Glutamatergic neuron (in vitro differentiated cells): ENCODE data around the gene HES7. TPM values are rescaled to one million over a fixed set of nuclear protein-coding genes. Genes with fewer than 3 reads are reported as not detected.

ENCODE experiments used
- DNase-seq: peaks from one replicate; pipeline ENCODE4 v3.0.0; 2022
- H3K27ac Mint-ChIP-seq: one replicate; pipeline ENCODE4 v1.8.0; 2020; ENCODE audit warnings: mild to moderate bottlenecking, mixed read lengths, inconsistent platforms; ENCODE audit not compliant: unreplicated experiment
- H3K27me3 Mint-ChIP-seq: one replicate; pipeline ENCODE4 v1.8.0; 2020; ENCODE audit warnings: mild to moderate bottlenecking, moderate library complexity, mixed read lengths, inconsistent platforms; ENCODE audit not compliant: unreplicated experiment
- H3K36me3 Mint-ChIP-seq: one replicate; pipeline ENCODE4 v1.8.0; 2020; ENCODE audit warnings: mild to moderate bottlenecking, mixed read lengths, inconsistent platforms; ENCODE audit not compliant: unreplicated experiment
- H3K4me1 Mint-ChIP-seq: one replicate; pipeline ENCODE4 v1.8.0; 2020; ENCODE audit warnings: mild to moderate bottlenecking, low read depth, mixed read lengths, inconsistent platforms; ENCODE audit not compliant: unreplicated experiment
- H3K4me3 Mint-ChIP-seq: one replicate; pipeline ENCODE4 v1.8.0; 2020; ENCODE audit warnings: mild to moderate bottlenecking, mixed read lengths, inconsistent platforms; ENCODE audit not compliant: unreplicated experiment
- H3K9me3 Mint-ChIP-seq: one replicate; pipeline ENCODE4 v1.8.0; 2020; ENCODE audit warnings: mild to moderate bottlenecking, moderate library complexity, mixed read lengths, inconsistent platforms; ENCODE audit not compliant: unreplicated experiment
- CTCF ChIP-seq: fragments of 200-600 bp; sonication (generic); IDR thresholded peaks from one replicate; pipeline ENCODE4 v1.5.0; 2021; ENCODE audit not compliant: partially characterized antibody, unreplicated experiment
- total RNA-seq: library from RNA; stranded (reverse); fragmentation: NEBNext Ultra II Directional; extraction: Animal tissue kit (Norgen Biotek cat#: 25700); gene quantifications from one replicate; pipeline ENCODE4 v1.2.1, GENCODE V29; 2021; ENCODE audit not compliant: unreplicated experiment

The HES7 gene
- total RNA-seq, 1 donor from 2014 or later: 2.2 TPM

- H3K4me3 Mint-ChIP-seq: no peak overlapping the region
- no peak for TF ChIP-seq CTCF
- peaks cover 5% of the 10 kb centered on the region for H3K27me3 Mint-ChIP-seq
- DNase-seq: no peak
- H3K27ac Mint-ChIP-seq: no peak overlapping the region
- H3K4me1 Mint-ChIP-seq: no peaks in the 10 kb centered on the region
- no peaks in the 10 kb centered on the region for H3K36me3 Mint-ChIP-seq
- peaks cover 4% of the 10 kb centered on the region for H3K9me3 Mint-ChIP-seq
Measured at GRCh38 chr17:8144401-8145231, 20.7 kb upstream of the HES7 start.

DNA sequence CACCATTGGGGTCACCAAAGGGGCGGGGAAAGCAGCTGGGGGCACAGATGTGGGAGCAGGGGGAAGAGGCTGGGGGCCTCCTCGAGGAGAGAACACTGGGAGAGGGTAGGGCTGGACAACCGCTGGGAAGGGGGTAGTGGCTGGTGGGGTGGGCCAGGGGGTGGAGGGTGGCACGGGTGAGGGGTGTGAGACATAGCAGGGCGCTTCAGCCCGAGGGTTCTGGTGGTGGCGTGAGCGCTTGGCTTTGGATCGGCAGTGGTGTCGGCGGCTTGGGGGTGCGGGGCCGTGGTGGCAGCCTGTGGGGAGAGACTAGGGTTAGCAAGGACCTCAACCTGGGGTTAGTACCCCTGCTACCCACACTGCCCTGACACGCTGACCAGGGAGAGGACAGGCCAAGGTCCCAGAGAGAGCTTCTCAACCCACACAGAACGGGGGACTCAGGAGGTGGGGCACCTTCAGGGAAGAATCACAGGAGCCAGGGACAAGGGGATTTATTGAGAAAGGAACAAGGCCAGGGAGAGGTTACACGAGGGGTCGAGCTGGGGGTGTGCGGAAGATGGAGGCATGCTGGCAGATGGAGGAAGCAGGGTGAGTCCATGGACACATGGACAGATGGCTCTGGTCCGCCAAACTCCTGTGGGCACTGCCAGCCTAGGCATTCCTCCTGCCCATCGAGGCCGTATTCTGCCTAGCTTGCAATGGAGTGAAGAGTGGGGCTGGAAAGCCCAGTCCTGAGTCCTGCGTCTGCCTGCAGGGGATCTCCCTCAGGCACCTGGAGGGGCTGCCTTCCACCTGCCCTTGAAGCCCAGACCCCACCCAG is 19.9 kb upstream of the HES7 start:
- no peak for DNase-seq
- Mint-ChIP-seq H3K27ac (no peak overlapping the region), H3K9me3 (peaks cover 4% of the 10 kb centered on the region), H3K4me1 (peaks cover 2% of the 10 kb centered on the region), H3K4me3 (no peak overlapping the region), H3K36me3 (no peaks in the 10 kb centered on the region), H3K27me3 (peaks cover 5% of the 10 kb centered on the region)
- TF ChIP-seq CTCF: no peak

GRCh38 chr17:8142887-8143580 is 19.1 kb upstream of the HES7 start:
- no peak for DNase-seq

GRCh38 chr17:8142158-8142886 is 18.4 kb upstream of the HES7 start:
- no peak for TF ChIP-seq CTCF
- H3K9me3 Mint-ChIP-seq: peaks cover 4% of the 10 kb centered on the region

More at GRCh38 chr17:8142887-8143580, 19.1 kb upstream of the HES7 start:
- peaks cover 5% of the 10 kb centered on the region for H3K27me3 Mint-ChIP-seq
- H3K9me3 Mint-ChIP-seq: peaks cover 4% of the 10 kb centered on the region
- no peaks in the 10 kb centered on the region for H3K36me3 Mint-ChIP-seq
- no peak for TF ChIP-seq CTCF
- H3K4me3 Mint-ChIP-seq: no peak overlapping the region
- H3K27ac Mint-ChIP-seq: no peak overlapping the region
- peaks cover 2% of the 10 kb centered on the region for H3K4me1 Mint-ChIP-seq

More at GRCh38 chr17:8142158-8142886, 18.4 kb upstream of the HES7 start:
- Mint-ChIP-seq H3K27ac (no peak overlapping the region), H3K27me3 (peaks cover 5% of the 10 kb centered on the region), H3K4me1 (peaks cover 2% of the 10 kb centered on the region), H3K36me3 (no peaks in the 10 kb centered on the region), H3K4me3 (no peak overlapping the region)
- DNase-seq: no peak
